GM12892 (cell line): Measurements from ENCODE around the gene AGGF1.

Experiments used
- POLR2AphosphoS5 ChIP-seq: IDR thresholded peaks from 2 replicates; pipeline ENCODE4 v1.6.1; 2011; ENCODE audit warnings: low read depth, low read length, control low read depth
- TAF1 ChIP-seq: IDR thresholded peaks from 2 replicates; pipeline ENCODE4 v1.6.1; 2011; ENCODE audit warnings: low read depth, mild to moderate bottlenecking, control low read depth, low read length, borderline replicate concordance

DNA sequence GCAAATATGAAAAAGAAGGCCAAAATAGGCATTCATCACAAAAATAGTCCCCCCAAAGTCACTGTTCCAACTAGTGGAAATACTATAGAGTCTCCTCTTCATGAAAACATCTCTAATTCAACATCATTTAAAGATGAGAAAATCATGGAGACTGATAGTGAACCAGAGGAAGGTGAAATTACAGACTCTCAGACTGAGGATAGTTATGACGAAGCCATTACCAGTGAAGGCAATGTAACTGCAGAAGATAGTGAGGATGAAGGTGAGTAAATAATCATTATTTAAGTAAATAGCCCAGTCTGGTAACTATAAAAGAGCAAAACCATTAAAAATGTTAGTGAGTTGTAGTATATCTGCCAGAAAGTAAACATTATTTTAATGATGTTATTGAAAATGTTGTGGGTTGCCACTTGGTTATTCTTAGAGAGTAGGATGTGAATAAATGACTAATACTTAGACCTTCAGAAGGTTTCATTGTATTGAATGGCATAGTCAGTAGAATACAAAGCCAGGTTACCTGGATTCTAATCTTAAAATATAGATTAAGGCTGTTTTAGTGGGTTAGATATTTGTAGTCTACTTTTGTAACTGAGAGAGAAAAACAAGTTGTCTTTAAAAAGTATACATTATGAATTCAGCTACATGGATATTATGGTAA is 16.3 kb downstream of the AGGF1 start:
- TF ChIP-seq TAF1 (no peak), POLR2AphosphoS5 (no peak)
